Activated naive CD4-positive, alpha-beta T cell treated with anti-CD3 and anti-CD28 coated beads, Interleukin-2, amount 50 U/mL, for 72 hours (primary cell): ENCODE measurements around the gene NR2F1-AS1. TPM values are rescaled to one million over a fixed set of nuclear protein-coding genes. Genes with fewer than 3 reads are reported as not detected.

Experiments used
- ATAC-seq, 2 donors: fragments of 150-1000 bp; cut with Tn5 transposase; 2 replicates each; pipeline ENCODE4 v1.10.0; 2021; ENCODE audit warnings: mild to moderate bottlenecking in 2 of 2, moderate library complexity in 2 of 2
- DNase-seq, 2 donors: peaks; one replicate each; pipeline ENCODE4 v3.0.0; 2021 to 2022; ENCODE audit warnings: low spot score in 2 of 2
- H3K27ac Mint-ChIP-seq, 2 donors: one replicate each; pipeline ENCODE4 v1.8.0; 2022; ENCODE audit warnings: mild to moderate bottlenecking in 2 of 2, mixed read lengths in 2 of 2
- H3K36me3 Mint-ChIP-seq, 2 donors: one replicate each; pipeline ENCODE4 v1.8.0; 2022; ENCODE audit warnings: mixed read lengths in 2 of 2
- H3K9me3 Mint-ChIP-seq, 2 donors: one replicate each; pipeline ENCODE4 v1.8.0; 2022; ENCODE audit warnings: mixed read lengths in 2 of 2
- total RNA-seq, 2 donors: library from RNA; stranded (reverse); gene quantifications; one replicate each; pipeline ENCODE4 v1.2.3, GENCODE V29; 2022

Gene NR2F1-AS1
- total RNA-seq, 2 donors from 2014 or later: not detected

- Mint-ChIP-seq H3K36me3 (peaks cover 18 to 30% of the 10 kb centered on the region in 2 donors), H3K9me3 (peaks cover 4 to 7% of the 10 kb centered on the region in 2 donors), H3K27ac (no peak overlapping the region)
- DNase-seq (no peak), ATAC-seq (no peak)
Measured at GRCh38 chr5:93584596-93585040, 3.6 kb upstream of the NR2F1-AS1 start.

- H3K9me3 Mint-ChIP-seq: peaks cover 4% of the 10 kb centered on the region in 2 donors
- peak overlapping the region in 1 of 2 donors; percentile 55 for H3K27ac Mint-ChIP-seq
- ATAC-seq (peak in 1 of 2 donors; percentile 39), DNase-seq (no peak)
- H3K36me3 Mint-ChIP-seq: peaks cover 14 to 27% of the 10 kb centered on the region in 2 donors
Measured at GRCh38 chr5:93583768-93584595, 3.0 kb upstream of the NR2F1-AS1 start.

GRCh38 chr5:93583439-93583767, 2.4 kb upstream of the NR2F1-AS1 start:
- Mint-ChIP-seq H3K27ac (peak overlapping the region in 1 of 2 donors; percentile 55), H3K9me3 (no peaks in the 10 kb centered on the region), H3K36me3 (peaks cover 10 to 25% of the 10 kb centered on the region in 2 donors)
- DNase-seq: no peak
- no peak for ATAC-seq

- H3K27ac Mint-ChIP-seq: peak within 1 kb of the TSS in 1 of 2 donors; percentile 55
Measured at GRCh38 chr5:93582677-93583438, 1.8 kb upstream of the NR2F1-AS1 start, which contains the start of gene NR2F1. Gene NR2F1, plus strand, starts transcription at chr5:93583222. Its CDS starts 1,802 bp downstream, at chr5:93585024.

GRCh38 chr5:93582167-93582462, 1.1 kb upstream of the NR2F1-AS1 start:
- Mint-ChIP-seq H3K27ac (no peak overlapping the region), H3K9me3 (no peaks in the 10 kb centered on the region), H3K36me3 (peaks cover 7 to 28% of the 10 kb centered on the region in 2 donors)
- DNase-seq: no peak
- ATAC-seq: no peak

More at GRCh38 chr5:93582677-93583438, 1.8 kb upstream of the NR2F1-AS1 start, which contains the start of gene NR2F1:
- ATAC-seq (peak in 1 of 2 donors; percentile 39), DNase-seq (no peak)
- Mint-ChIP-seq H3K36me3 (peaks cover 12 to 27% of the 10 kb centered on the region in 2 donors), H3K9me3 (no peaks in the 10 kb centered on the region)

- Mint-ChIP-seq H3K27ac (no peak overlapping the region), H3K9me3 (no peaks in the 10 kb centered on the region), H3K36me3 (peaks cover 7 to 22% of the 10 kb centered on the region in 2 donors)
- ATAC-seq: peak in 1 of 2 donors; percentile 7
- no peak for DNase-seq
Measured at GRCh38 chr5:93580063-93580926, 724 bp downstream of the NR2F1-AS1 start.

GRCh38 chr5:93579692-93580062, 1.3 kb downstream of the NR2F1-AS1 start:
- DNase-seq (no peak), ATAC-seq (no peak)
- H3K27ac Mint-ChIP-seq: no peak overlapping the region
- peaks cover 7 to 22% of the 10 kb centered on the region in 2 donors for H3K36me3 Mint-ChIP-seq
- H3K9me3 Mint-ChIP-seq: no peaks in the 10 kb centered on the region

- DNase-seq (no peak), ATAC-seq (peak in 1 of 2 donors; percentile 38)
- no peaks in the 10 kb centered on the region for H3K9me3 Mint-ChIP-seq
- H3K36me3 Mint-ChIP-seq: peaks cover 7 to 22% of the 10 kb centered on the region in 2 donors
- H3K27ac Mint-ChIP-seq: no peak overlapping the region
Measured at GRCh38 chr5:93578813-93579691, 2.0 kb downstream of the NR2F1-AS1 start.

- Mint-ChIP-seq H3K9me3 (no peaks in the 10 kb centered on the region), H3K36me3 (peaks cover 7 to 31% of the 10 kb centered on the region in 2 donors), H3K27ac (no peak overlapping the region)
- ATAC-seq: no peak
- no peak for DNase-seq
Measured at GRCh38 chr5:93577854-93578812, 2.9 kb downstream of the NR2F1-AS1 start.

GRCh38 chr5:93576994-93577853, 3.8 kb downstream of the NR2F1-AS1 start:
- Mint-ChIP-seq H3K27ac (no peak overlapping the region), H3K9me3 (no peaks in the 10 kb centered on the region), H3K36me3 (peaks cover 7 to 33% of the 10 kb centered on the region in 2 donors)
- no peak for DNase-seq
- no peak for ATAC-seq

- DNase-seq: no peak
- Mint-ChIP-seq H3K9me3 (no peaks in the 10 kb centered on the region), H3K27ac (no peak overlapping the region), H3K36me3 (peaks cover 7 to 37% of the 10 kb centered on the region in 2 donors)
- no peak for ATAC-seq
Measured at GRCh38 chr5:93575461-93576414, 5.3 kb downstream of the NR2F1-AS1 start.

GRCh38 chr5:93574491-93575305, 6.3 kb downstream of the NR2F1-AS1 start:
- peaks cover 7 to 38% of the 10 kb centered on the region in 2 donors for H3K36me3 Mint-ChIP-seq
- H3K9me3 Mint-ChIP-seq: no peaks in the 10 kb centered on the region
- ATAC-seq: no peak

More at GRCh38 chr5:93574491-93575305, 6.3 kb downstream of the NR2F1-AS1 start:
- H3K27ac Mint-ChIP-seq: no peak overlapping the region
- no peak for DNase-seq
